C4-2B (cell line): ENCODE measurements around the gene ERI2.

ENCODE experiments used
- ZFX ChIP-seq: fragments of 450-650 bp; IDR thresholded peaks from 2 replicates; pipeline ENCODE4 v1.6.1; 2017
- TF ChIP-seq, protein P1 (sequence below): fragments of 450-650 bp; conservative IDR thresholded peaks from 2 replicates; pipeline ENCODE4 v1.5.1; 2017; ENCODE audit warnings: mild to moderate bottlenecking

DNA sequence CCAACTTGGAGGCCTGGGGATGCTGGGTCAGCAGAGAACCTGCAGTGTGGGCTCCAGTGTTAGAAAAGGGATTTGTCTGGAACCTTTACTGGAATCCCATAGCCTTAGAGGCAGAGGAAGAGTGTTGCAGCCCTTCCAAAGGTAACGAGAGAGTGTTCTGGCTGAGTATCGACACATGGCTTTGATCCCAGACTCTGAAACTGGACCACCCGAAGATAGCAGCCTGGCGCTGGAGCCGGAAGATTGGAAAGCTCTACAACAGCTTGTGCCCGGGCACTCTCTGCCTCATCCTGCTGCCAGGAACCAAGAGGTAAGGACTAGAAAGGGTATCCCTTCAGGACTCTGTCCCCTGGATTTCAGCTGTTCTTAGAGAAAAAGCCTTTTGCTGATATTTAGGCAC lies 39.8 kb upstream of the ERI2 start:
- TF ChIP-seq, protein P1, sequence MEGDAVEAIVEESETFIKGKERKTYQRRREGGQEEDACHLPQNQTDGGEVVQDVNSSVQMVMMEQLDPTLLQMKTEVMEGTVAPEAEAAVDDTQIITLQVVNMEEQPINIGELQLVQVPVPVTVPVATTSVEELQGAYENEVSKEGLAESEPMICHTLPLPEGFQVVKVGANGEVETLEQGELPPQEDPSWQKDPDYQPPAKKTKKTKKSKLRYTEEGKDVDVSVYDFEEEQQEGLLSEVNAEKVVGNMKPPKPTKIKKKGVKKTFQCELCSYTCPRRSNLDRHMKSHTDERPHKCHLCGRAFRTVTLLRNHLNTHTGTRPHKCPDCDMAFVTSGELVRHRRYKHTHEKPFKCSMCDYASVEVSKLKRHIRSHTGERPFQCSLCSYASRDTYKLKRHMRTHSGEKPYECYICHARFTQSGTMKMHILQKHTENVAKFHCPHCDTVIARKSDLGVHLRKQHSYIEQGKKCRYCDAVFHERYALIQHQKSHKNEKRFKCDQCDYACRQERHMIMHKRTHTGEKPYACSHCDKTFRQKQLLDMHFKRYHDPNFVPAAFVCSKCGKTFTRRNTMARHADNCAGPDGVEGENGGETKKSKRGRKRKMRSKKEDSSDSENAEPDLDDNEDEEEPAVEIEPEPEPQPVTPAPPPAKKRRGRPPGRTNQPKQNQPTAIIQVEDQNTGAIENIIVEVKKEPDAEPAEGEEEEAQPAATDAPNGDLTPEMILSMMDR = no peak
- TF ChIP-seq ZFX = no peak
